ENCODE measurements around the gene PSMA5. TPM values are rescaled to one million over a fixed set of nuclear protein-coding genes. Genes with fewer than 3 reads are reported as not detected.
A peak's percentile ranks its signal among the peaks of the same experiment; 100 is the strongest.

PSMA5 gene
- total and polyA plus RNA-seq, 2 of the 13 experiments (the other 11 are each of a cell fraction or from before 2014, with no cell fraction given), result 140 to 169 TPM

DNA sequence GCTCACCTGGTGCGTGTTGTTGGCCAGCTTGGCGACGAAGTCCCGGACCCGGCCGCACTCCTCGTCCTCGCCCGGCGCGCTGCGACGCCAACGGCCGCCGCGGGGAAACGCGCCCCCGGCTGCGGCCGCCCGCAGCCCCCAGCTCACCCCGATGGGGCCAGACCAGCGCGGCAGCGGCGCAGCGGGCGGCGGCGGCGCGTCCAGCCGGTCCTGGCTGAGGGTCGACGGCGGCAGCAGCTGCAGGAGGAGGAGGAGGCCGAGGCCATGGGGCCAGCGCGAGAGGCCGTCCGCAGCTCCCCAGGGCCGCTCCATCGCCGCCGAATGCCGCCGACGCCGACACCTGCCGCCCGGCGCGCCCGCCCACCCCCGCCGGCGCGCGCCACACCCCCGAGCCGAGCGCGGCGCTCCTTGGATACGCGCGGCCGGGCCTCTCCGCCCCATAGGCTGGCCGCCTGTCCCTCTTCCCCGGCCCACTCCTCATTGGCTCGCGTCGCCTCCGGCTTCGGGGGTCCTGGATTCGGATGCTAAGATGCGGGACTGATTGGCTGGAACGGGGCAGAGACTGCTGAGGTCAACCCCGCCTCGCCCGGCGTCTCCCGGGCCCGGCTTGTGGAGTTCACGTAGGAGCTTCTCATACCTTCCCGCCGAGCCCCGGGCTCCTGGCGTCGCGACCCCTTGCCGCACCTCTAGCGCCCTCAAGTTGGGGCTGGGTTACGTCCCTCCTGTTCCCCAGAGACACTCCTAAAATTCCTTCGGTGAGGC is 28.5 kb downstream of the PSMA5 start, which contains the start of gene SORT1 (continued):
- no peak for TF ChIP-seq ZNF296 (CRISPR knock-in tag; conservative IDR thresholded peaks at IDR 0.05)
- TF ChIP-seq CBFB (CRISPR knock-in tag; IDR thresholded peaks at IDR 0.05), result no peak
- TF ChIP-seq, protein P1, sequence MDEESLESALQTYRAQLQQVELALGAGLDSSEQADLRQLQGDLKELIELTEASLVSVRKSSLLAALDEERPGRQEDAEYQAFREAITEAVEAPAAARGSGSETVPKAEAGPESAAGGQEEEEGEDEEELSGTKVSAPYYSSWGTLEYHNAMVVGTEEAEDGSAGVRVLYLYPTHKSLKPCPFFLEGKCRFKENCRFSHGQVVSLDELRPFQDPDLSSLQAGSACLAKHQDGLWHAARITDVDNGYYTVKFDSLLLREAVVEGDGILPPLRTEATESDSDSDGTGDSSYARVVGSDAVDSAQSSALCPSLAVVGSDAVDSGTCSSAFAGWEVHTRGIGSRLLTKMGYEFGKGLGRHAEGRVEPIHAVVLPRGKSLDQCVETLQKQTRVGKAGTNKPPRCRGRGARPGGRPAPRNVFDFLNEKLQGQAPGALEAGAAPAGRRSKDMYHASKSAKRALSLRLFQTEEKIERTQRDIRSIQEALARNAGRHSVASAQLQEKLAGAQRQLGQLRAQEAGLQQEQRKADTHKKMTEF (CRISPR knock-in tag; IDR thresholded peaks at IDR 0.05), result 0 out of 2 replicates have a peak, but pooled peaks have one; percentile 47
- TF ChIP-seq ZNF724P (CRISPR knock-in tag; IDR thresholded peaks at IDR 0.05; ENCODE audit: borderline replicate concordance), result no peak
- TF ChIP-seq CCDC6 (CRISPR knock-in tag; IDR thresholded peaks at IDR 0.05), result no peak
- peak; percentile 47; the same call in 1 of the 2 replicates for TF ChIP-seq TGIF2 (CRISPR knock-in tag; IDR thresholded peaks at IDR 0.05)
- TF ChIP-seq ZNF792 (CRISPR knock-in tag; IDR thresholded peaks at IDR 0.05), result 0 out of 2 replicates have a peak, but pooled peaks have one; percentile 49
- no peak for TF ChIP-seq MED13 (CRISPR knock-in tag; IDR thresholded peaks at IDR 0.05)
- TF ChIP-seq ZBED4 (CRISPR knock-in tag; IDR thresholded peaks at IDR 0.05; ENCODE audit: borderline replicate concordance), result no peak
- peak; percentile 38; the same call in 1 of the 2 replicates for TF ChIP-seq HMG20B (CRISPR knock-in tag; conservative IDR thresholded peaks at IDR 0.05)
- no peak for TF ChIP-seq ZNF709 (CRISPR knock-in tag; IDR thresholded peaks at IDR 0.05)
- peak; percentile 82 for TF ChIP-seq ATF1 (CRISPR knock-in tag; IDR thresholded peaks at IDR 0.05)
- TF ChIP-seq ZSCAN20 (CRISPR knock-in tag; IDR thresholded peaks at IDR 0.05; ENCODE audit: borderline replicate concordance), result no peak
- TF ChIP-seq, protein P2, sequence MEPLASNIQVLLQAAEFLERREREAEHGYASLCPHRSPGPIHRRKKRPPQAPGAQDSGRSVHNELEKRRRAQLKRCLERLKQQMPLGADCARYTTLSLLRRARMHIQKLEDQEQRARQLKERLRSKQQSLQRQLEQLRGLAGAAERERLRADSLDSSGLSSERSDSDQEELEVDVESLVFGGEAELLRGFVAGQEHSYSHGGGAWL (CRISPR knock-in tag; IDR thresholded peaks at IDR 0.05), result no peak
- no peak for TF ChIP-seq ZSCAN12 (CRISPR knock-in tag; IDR thresholded peaks at IDR 0.05)
- TF ChIP-seq ZBTB1 (CRISPR knock-in tag; IDR thresholded peaks at IDR 0.05; ENCODE audit: borderline replicate concordance), result no peak
- TF ChIP-seq PRPF4 (IDR thresholded peaks at IDR 0.05; ENCODE audit: low read depth, low read length, poor library complexity, severe bottlenecking), result no peak
- peak; percentile 9 to 45; a peak in 1 of 4 replicates for TF ChIP-seq HMGXB4 (CRISPR knock-in tag; IDR thresholded peaks at IDR 0.05; ENCODE audit: borderline replicate concordance in 1 of 2, low read depth in 1 of 2)
- no peak for TF ChIP-seq ZFP82 (CRISPR knock-in tag; IDR thresholded peaks at IDR 0.05; ENCODE audit: borderline replicate concordance)
- no peak for TF ChIP-seq NR2F1 (CRISPR knock-in tag; IDR thresholded peaks at IDR 0.05)
- no peak for TF ChIP-seq DR1 (CRISPR knock-in tag; IDR thresholded peaks at IDR 0.05)
- TF ChIP-seq HNRNPH1 (optimal IDR thresholded peaks at IDR 0.05; ENCODE audit: low read depth, low read length), result no peak
- no peak for TF ChIP-seq PRMT3 (CRISPR knock-in tag; IDR thresholded peaks at IDR 0.05; ENCODE audit: borderline replicate concordance, low read depth)
